ENCODE results near the gene GLIS1.

Gene GLIS1

GRCh38 chr1:53739109-53739681, at the start of gene GLIS1:
TSS of gene GLIS1 (minus strand) at chr1:53739164. CDS start at chr1:53738064, 1,100 bp downstream.
- peak within 1 kb of the TSS; percentile 64 for H3K4me3 ChIP-seq (ENCODE audit: low read depth, low read length)
- TF ChIP-seq CTCF (IDR thresholded peaks at IDR 0.05; ENCODE audit: low read depth, low read length), result no peak

GRCh38 chr1:53787655-53788054, 48.7 kb upstream of the GLIS1 start:
- TF ChIP-seq CTCF (IDR thresholded peaks at IDR 0.05; ENCODE audit: low read depth, low read length), result no peak
- no peak overlapping the region for H3K4me3 ChIP-seq (ENCODE audit: low read depth, low read length)

- TF ChIP-seq CTCF (IDR thresholded peaks at IDR 0.05; ENCODE audit: low read depth, low read length), result no peak
- no peak overlapping the region for H3K4me3 ChIP-seq (ENCODE audit: low read depth, low read length)
These were observed 44.1 kb upstream of the GLIS1 start for GRCh38 chr1:53783056-53783455.

- no peak for TF ChIP-seq CTCF (IDR thresholded peaks at IDR 0.05; ENCODE audit: low read depth, low read length)
- H3K4me3 ChIP-seq (ENCODE audit: low read depth, low read length), result no peak overlapping the region
These were observed 42.7 kb upstream of the GLIS1 start for GRCh38 chr1:53781654-53782053.

- H3K4me3 ChIP-seq (ENCODE audit: low read depth, low read length), result no peak overlapping the region
- no peak for TF ChIP-seq CTCF (IDR thresholded peaks at IDR 0.05; ENCODE audit: low read depth, low read length)
These were observed 38.3 kb upstream of the GLIS1 start for GRCh38 chr1:53777272-53777671.

- TF ChIP-seq CTCF (IDR thresholded peaks at IDR 0.05; ENCODE audit: low read depth, low read length), result no peak
These were observed 32.7 kb upstream of the GLIS1 start for GRCh38 chr1:53771648-53772047.

GRCh38 chr1:53769780-53770179, 30.8 kb upstream of the GLIS1 start:
- no peak for TF ChIP-seq CTCF (IDR thresholded peaks at IDR 0.05; ENCODE audit: low read depth, low read length)
- no peak overlapping the region for H3K4me3 ChIP-seq (ENCODE audit: low read depth, low read length)

More at GRCh38 chr1:53771648-53772047, 32.7 kb upstream of the GLIS1 start:
- H3K4me3 ChIP-seq (ENCODE audit: low read depth, low read length), result no peak overlapping the region

Data from WI38 (cell line).